Upper lobe of right lung (tissue), 1 donor: ENCODE data around the gene UGT2B7. TPM values are rescaled to one million over a fixed set of nuclear protein-coding genes. Genes with fewer than 3 reads are reported as not detected.
"Not testable (repeated sequence)": the region's sequence is repeated elsewhere in the genome, so short reads cannot be mapped to it uniquely, and the experiment has no call there.

Experiments
- ATAC-seq: fragments of 200-7000 bp; cut with Tn5 transposase; one replicate; pipeline ENCODE4 v1.9.1; 2020; ENCODE audit warnings: mild to moderate bottlenecking, moderate library complexity
- DNase-seq: peaks from one replicate; pipeline ENCODE4 v3.0.0-alpha.2; 2020
- H3K27ac ChIP-seq: fragments of 200-600 bp; one replicate; pipeline ENCODE4 v1.8.0; 2022
- H3K27me3 ChIP-seq: fragments of 200-600 bp; one replicate; pipeline ENCODE4 v1.8.0; 2022; ENCODE audit warnings: mild to moderate bottlenecking
- H3K36me3 ChIP-seq: fragments of 200-600 bp; one replicate; pipeline ENCODE4 v1.8.0; 2022
- H3K4me1 ChIP-seq: fragments of 200-600 bp; one replicate; pipeline ENCODE4 v1.8.0; 2022
- H3K4me3 ChIP-seq: fragments of 200-600 bp; one replicate; pipeline ENCODE4 v1.8.0; 2022; ENCODE audit warnings: mild to moderate bottlenecking
- H3K9me3 ChIP-seq: fragments of 200-600 bp; one replicate; pipeline ENCODE4 v1.8.0; 2022
- CTCF ChIP-seq: fragments of 200-600 bp; IDR thresholded peaks from one replicate; pipeline ENCODE4 v1.8.0; 2022; ENCODE audit warnings: antibody characterized with exemption
- intact Hi-C: fragments of 100-400 bp; cut with DNase I; formaldehyde crosslinking; loops from one replicate; pipeline ENCODE4 v1.11.0; 2022
- total RNA-seq: library from RNA; stranded (reverse); fragmentation: NEBNext Ultra II Directional; extraction: Animal tissue kit (Norgen Biotek cat#: 25700); gene quantifications from one replicate; pipeline ENCODE4 v1.2.1, GENCODE V29; 2021
- donor health status: DM: no; HTN: yes; CAD: no; lungs with severe emphysema.

UGT2B7 gene
- total RNA-seq, 1 donor from 2014 or later = 0.96 TPM

GRCh38 chr4:69092980-69093568 lies 3.2 kb upstream of the UGT2B7 start:
- TF ChIP-seq CTCF = no peak
- Histone ChIP-seq H3K36me3 (no peaks in the 10 kb centered on the region), H3K4me1 (no peaks in the 10 kb centered on the region), H3K27me3 (no peaks in the 10 kb centered on the region), H3K4me3 (no peak overlapping the region), H3K27ac (no peak overlapping the region), H3K9me3 (no peaks in the 10 kb centered on the region)
- intact Hi-C loops = no loop called here
- DNase-seq = no peak
- no peak for ATAC-seq

GRCh38 chr4:69093681-69094080 lies 2.6 kb upstream of the UGT2B7 start:
- no peak for DNase-seq
- Histone ChIP-seq H3K4me1 (no peaks in the 10 kb centered on the region), H3K36me3 (no peaks in the 10 kb centered on the region), H3K27me3 (no peaks in the 10 kb centered on the region), H3K4me3 (no peak overlapping the region), H3K27ac (no peak overlapping the region), H3K9me3 (no peaks in the 10 kb centered on the region)
- no peak for ATAC-seq
- intact Hi-C loops = no loop called here
- TF ChIP-seq CTCF = no peak

GRCh38 chr4:69095301-69095731 lies 958 bp upstream of the UGT2B7 start:
- H3K4me1 ChIP-seq = no peaks in the 10 kb centered on the region
- H3K9me3 ChIP-seq = no peaks in the 10 kb centered on the region
- no peak for TF ChIP-seq CTCF
- intact Hi-C loops = no loop called here
- no peaks in the 10 kb centered on the region for H3K27me3 ChIP-seq
- DNase-seq = no peak
- H3K27ac ChIP-seq = no peak overlapping the region
- H3K36me3 ChIP-seq = no peaks in the 10 kb centered on the region
- no peak for ATAC-seq
- H3K4me3 ChIP-seq = no peak overlapping the region

GRCh38 chr4:69096810-69097209 lies 536 bp downstream of the UGT2B7 start:
- ATAC-seq (no peak), DNase-seq (no peak)
- TF ChIP-seq CTCF = no peak
- Histone ChIP-seq H3K27me3 (no peaks in the 10 kb centered on the region), H3K36me3 (no peaks in the 10 kb centered on the region), H3K27ac (no peak overlapping the region), H3K9me3 (no peaks in the 10 kb centered on the region), H3K4me3 (no peak overlapping the region), H3K4me1 (no peaks in the 10 kb centered on the region)
- intact Hi-C loops = no loop called here

GRCh38 chr4:69098470-69098869 lies 2.2 kb downstream of the UGT2B7 start:
- Histone ChIP-seq H3K27ac (no peak overlapping the region), H3K4me3 (no peak overlapping the region), H3K27me3 (no peaks in the 10 kb centered on the region), H3K4me1 (no peaks in the 10 kb centered on the region), H3K36me3 (no peaks in the 10 kb centered on the region), H3K9me3 (no peaks in the 10 kb centered on the region)
- DNase-seq = no peak
- no peak for TF ChIP-seq CTCF
- intact Hi-C loops = no loop called here
- ATAC-seq = no peak

- Histone ChIP-seq H3K4me3 (no peak overlapping the region), H3K9me3 (no peaks in the 10 kb centered on the region), H3K27ac (no peak overlapping the region), H3K27me3 (no peaks in the 10 kb centered on the region), H3K4me1 (no peaks in the 10 kb centered on the region), H3K36me3 (no peaks in the 10 kb centered on the region)
- no peak for TF ChIP-seq CTCF
- intact Hi-C loops = no loop called here
- ATAC-seq (no peak), DNase-seq (no peak)
These were observed 3.6 kb downstream of the UGT2B7 start for GRCh38 chr4:69099910-69100309.

- intact Hi-C loops, ATAC-seq, DNase-seq: not testable (repeated sequence)
These were observed 6.4 kb downstream of the UGT2B7 start for GRCh38 chr4:69102668-69103067.

More at GRCh38 chr4:69102668-69103067, 6.4 kb downstream of the UGT2B7 start:
- H3K36me3 ChIP-seq, H3K27me3 ChIP-seq, H3K4me1 ChIP-seq, H3K4me3 ChIP-seq, H3K27ac ChIP-seq, H3K9me3 ChIP-seq: not testable (repeated sequence)
